Measurements from ENCODE around the gene POP4.

POP4 gene

DNA sequence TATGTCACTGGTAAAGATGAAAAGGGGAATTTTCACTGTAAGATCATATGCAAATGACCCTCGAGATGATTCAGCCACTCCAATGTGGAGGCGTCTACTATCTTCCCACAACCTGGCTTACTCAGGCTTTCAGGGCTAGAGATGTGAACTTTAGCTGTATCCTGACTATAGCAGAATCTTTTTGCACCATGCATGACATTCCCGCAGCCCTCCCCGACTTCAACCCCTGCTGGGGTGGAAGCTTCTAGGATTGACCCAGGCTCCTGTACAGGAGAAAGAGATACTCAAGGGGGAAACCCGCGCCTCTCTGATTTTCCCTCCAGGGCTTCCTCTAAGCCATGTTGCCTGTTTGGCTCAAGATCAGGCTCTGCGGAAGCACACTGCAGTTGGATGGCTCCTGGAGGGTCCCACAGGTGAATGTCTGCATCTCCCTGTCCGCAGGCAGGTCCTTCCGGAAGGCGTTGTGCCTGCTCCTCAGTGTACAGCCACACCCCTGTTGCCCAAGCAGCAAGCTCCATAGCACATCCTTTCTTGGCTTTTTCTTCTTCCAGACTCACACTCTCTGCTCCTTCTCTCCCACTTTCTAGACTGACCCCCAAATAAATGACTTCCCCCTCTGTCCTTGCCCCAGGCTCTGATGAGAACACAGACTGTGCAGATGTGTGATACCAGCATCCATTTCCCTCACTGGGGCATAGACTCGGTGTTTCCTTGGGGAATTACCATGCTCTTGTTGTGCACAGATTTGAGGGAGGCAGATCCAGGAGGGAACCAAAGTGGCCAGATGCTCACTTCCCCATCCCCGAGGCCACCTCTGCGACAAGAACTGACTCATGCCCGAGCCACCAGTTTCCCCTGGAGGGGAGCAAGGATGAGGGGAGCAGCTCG is 29.1 kb upstream of the POP4 start:
- no peak for DNase-seq (ENCODE audit: low read depth)

DNA sequence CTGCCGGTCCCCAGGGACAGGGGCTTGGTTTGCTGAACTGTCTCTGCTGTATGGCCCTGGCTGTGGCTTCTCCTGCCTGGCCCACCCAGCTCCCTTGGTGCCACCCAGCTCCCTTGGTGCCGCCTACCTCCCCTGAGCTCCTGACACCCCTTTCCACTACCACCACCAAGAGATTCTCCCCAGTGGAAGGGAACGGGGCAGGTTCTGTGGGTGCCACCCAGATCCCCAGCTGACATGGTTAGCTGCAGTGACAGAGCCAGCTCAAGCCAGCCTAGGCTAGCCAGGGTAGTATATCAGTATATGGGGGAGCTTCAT is 28.5 kb upstream of the POP4 start:
- DNase-seq (ENCODE audit: low read depth), result no peak

DNA sequence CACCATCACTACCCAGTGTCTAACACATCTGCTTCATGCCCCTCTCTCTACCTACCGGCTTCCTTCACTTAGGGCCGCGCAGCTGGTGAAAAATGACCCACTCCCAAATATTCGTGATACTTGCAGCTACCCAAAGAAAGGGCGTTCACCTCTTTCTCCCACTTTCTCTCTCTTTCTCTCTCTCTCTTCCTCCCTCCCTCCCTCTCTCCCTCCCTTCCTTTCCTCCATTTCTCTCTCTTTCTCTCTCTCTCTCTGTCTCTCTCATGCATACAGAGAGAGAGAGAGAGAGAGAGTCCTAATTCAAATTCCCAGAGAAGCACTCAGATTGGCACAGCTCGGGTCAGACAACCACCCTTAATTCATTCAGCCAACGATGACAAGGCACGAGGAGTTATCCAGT is 27.7 kb upstream of the POP4 start:
- no peak for DNase-seq (ENCODE audit: low read depth)

DNA sequence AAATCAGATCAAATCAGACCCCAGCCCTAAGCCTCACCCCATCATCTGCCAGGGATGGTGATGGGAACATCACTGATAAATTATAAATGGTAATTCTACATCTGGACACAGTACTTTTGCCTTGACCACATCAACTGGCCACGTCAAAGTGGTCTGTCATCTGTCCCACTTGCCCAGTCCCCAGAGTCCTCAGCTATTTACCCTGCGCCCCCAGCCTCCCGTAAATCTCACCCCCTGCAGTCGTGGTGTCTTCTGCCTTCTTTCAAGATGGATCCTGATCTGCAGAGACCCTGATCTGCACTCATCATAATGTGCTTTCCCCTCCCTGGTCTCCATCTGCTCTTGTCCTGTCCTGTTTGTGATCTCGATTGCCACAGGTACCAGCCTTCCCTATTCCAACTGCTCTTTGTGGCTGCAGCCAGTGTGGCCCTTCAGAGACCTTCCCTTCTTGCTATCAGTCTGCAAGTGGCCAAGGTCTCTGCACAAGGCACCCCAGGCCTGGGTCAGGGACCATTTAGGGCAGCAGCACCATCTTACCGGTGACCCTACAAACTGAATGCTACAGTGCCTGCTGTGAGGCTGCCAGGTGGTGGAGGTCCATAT is 26.7 kb upstream of the POP4 start:
- no peak for DNase-seq (ENCODE audit: low read depth)

DNA sequence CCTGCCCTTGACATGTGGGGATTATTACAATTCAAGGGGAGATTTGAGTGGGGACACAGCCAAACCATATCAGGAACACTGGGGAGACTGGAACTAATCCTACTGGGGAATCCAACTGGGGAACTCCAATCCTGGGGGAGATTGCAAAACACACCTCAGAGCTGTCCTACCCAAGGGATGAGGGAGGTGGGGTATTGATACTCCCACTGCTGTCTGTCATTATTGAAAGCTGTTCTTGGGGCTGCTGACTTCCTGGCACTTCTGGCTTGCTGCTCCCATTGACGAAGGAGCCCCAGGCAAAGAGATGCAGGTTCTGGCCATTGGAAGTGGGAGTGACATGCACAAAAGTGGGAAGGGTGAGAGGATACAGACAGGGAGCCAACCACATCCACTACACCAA is 24.7 kb upstream of the POP4 start:
- DNase-seq (ENCODE audit: low read depth), result no peak

DNA sequence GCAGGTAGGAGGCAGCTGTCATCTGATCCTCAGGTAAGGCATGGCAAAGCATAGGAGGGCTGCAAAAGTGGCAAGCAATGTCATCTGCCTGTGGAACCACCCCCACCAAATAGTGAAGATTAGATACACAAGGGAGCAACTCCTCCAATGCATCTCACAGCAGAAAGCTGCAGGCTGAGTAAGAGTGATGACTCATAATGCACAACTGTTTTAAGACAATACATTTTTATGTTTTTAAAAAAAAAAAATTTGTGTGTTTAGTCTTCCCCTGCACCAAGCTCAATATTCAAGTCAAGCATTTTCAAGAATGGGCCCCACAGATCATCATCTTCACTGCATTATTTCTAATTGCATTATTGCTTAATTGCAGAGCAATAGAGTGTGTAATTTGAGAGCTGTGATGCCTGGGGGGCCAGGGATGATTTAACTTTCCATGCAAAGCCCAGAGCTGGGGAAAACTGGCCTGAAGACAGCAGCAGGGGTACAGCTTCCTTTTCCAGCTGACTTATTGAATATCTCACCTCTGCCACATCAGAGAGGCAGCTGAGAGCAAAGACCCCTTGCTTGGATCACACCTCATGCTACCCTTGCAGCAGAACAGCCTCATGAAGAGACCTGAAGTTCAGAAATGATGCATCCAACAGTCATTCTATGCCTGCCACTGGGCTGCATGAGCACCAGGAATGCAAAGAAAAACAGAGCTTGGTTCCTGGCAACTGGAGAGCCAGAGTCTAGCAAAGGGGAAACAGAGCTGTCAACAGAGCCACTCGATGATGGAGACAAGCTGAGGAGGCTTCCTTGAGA is 22.7 kb upstream of the POP4 start:
- DNase-seq (ENCODE audit: low read depth), result peak; percentile 30

DNA sequence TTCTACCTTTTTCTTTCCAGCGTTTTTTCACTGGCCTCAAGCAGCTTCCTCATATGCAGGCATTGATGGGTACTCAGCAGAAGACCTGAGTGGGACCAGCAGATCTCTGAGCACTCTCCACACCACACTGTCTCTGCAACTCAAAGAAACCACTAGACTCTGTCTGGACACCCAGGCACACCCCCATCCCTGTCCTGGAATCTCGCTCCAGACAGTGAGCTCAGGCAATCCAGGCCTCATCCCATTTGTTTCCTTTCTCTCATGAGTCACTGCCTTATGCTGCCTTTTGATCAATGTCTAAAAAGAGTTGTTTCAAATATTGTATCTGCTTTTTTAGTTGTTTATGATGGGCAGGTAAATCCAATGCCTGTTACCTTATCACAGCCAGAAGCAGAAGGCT is 19.7 kb upstream of the POP4 start:
- no peak for DNase-seq (ENCODE audit: low read depth)

DNA sequence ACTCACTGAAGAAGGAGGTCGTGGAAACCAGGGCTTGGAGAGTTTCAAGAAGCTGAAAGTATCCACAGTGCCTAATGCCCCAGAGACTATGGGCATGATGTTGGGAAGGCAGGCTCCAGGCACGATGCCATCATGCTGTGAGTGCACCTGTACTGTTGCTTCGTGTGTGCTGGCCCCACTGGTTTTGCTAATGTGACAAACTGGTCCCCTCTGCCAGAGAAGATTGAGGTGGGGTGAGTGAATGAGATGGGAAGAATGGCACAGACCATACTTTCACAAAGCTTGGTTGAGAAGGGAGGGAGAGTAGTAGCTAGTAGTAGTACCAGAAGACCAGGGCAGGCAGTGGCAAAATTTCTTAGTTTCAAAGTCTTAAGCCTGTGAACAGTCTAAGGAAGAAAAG is 19.0 kb upstream of the POP4 start:
- no peak for DNase-seq (ENCODE audit: low read depth)

DNA sequence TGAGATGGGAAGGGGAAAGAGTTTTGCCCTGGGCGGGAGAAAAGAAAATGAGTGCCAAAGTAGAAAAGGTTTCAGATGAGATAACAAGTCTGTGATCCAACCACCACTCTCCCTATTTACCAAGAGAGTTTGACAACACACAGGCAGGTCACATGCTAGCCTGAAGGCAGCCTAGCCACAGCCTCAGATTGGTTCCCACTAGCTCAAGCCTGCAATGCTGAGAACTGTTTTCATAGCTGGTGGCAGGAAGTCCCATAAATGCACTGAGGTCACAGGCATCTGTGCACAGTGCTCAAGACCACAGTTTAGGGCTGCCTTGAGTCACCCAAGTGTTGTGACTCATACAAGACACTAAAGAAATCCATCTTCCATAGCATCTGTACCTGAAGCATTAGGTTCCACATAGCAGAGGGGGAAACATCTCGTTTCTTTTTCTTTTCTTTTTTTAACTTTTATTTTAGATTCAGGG is 18.5 kb upstream of the POP4 start:
- DNase-seq (ENCODE audit: low read depth), result peak; percentile 2

DNA sequence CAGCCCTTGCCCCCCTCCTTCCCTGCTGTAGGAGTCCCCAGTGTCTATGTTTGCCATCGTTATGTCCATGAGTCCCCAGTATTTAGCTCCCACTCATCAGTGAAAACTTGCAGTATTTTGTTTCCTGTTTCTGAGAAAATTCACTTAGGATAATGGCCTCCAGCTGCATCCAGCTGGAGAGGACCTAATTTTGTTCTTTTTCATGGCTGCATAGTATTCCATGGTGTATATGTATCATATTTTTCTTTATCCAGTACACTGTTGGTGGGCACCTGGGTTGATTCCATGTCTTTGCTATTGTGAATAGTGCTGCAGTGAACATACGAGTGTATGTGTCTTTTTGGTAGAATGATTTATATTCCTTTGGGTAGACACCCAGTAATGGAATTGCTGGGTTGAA is 18.0 kb upstream of the POP4 start:
- no peak for DNase-seq (ENCODE audit: low read depth)

DNA sequence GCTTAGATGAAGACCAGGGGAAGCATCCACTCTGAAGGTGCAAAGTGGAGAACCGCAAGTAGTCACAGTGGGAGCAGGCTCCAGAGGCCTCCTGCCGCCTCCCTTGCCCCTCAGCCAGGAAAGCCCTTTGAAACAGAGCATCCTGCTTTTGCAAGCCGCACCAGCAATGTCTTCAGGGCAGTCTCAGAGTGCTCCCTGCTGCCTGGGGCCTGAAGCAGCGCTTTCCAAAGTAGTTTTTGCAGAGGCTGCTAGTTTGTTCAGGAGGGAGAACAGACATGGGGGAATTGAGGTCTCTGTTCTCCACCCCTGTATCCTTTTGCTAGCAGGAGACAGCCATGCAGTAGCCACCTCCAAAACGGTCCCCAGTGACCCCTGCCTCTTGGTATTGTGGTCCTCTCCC is 15.8 kb upstream of the POP4 start:
- DNase-seq (ENCODE audit: low read depth), result no peak

DNA sequence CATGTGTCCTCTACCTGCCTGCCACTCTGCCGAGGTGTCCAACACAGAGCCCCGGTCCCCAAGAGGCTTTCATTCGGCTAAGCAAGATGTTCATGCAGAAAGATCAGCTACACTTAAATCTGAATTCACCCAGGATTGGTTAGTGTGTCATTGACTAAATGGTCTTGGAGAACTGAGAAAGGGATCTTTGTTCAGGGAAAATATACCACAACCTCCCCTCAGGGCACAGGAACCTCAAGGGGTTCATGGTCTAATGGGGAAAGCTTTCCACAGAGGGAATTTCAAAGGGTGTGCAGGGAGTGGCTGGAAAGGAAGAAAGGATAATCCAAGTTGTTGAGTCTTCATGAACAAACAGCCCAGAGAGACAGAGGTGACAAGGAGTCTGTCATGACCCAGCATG is 14.4 kb upstream of the POP4 start:
- DNase-seq (ENCODE audit: low read depth), result no peak

DNA sequence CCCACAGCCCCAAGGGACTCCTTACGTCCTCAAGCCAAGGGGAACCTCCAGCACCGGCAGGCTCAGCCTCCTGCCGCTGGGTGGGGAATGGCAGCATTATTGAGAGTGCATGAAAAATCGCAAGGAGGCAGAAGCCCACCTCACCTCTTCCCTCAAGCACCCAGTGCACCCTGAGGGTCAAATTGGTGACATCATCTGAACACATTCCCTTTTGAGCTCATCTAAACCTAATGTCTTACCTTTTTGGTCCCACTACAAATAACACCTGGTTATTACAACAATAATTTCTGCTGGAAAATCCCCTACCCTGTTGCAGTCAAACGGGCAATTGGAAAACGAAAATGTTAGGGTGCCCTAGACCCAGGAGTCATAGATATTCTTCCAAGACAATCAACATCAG is 12.2 kb upstream of the POP4 start:
- no peak for DNase-seq (ENCODE audit: low read depth)

DNA sequence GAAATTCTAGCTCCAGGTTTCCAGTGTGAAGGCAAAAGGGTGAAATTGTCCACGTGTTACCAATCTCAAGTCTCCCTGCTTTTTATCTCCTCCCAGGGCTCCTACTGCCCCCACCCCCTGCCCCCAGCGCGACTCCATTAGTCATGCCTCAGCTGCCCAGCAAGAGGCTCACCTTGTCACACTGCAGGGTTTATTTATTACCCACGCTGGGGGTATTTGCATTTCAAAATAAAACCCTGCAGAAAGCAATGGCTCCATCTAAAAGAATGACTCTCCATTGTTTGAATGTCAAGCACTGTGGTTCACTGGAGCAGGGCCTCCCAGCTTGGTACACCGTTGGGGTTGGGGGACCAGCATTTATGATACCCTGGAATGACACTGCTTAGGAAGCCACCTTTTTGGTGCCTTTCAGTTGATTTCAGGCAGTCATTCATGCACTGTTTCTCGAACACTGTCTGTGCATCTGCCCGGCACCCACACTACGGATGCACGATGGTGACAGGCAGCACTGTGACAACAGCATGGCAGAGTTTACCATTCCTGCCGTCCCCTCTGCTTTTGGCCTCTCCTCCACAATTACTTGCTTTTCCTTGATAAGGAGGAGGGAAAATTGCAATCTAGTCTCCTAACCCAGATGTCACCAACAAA is 9.9 kb upstream of the POP4 start:
- DNase-seq (ENCODE audit: low read depth), result no peak

DNA sequence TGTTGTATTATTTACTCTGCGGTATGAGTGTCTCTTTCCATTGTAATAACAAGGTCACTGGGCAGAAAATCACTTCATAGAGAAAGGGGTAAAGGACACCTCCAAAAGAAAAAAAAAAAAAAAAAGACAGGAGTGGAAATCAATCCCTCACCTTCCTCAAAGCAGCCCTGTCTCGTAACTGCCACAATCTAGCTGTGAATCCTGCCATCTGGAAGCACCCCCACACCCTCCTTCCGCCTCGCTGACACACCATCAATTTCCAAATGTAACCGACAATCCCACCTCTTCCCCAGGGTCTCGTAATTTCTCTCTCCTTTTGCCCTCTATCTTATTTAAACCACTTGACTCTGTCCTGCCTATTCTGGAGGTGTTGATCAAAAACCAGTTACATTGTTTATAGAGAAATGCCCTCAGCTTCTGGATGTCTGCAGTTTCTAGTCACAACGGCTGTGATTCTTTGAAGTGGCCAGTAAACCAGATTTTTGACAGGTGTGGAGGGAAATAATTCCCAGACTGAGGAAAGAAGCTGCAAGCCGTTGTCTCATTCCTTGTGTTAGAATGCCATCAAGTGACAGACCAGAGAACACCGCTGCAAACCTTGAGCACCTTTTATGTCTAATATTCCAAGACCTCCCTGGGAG is 9.1 kb upstream of the POP4 start:
- peak; percentile 20 for DNase-seq (ENCODE audit: low read depth)

DNA sequence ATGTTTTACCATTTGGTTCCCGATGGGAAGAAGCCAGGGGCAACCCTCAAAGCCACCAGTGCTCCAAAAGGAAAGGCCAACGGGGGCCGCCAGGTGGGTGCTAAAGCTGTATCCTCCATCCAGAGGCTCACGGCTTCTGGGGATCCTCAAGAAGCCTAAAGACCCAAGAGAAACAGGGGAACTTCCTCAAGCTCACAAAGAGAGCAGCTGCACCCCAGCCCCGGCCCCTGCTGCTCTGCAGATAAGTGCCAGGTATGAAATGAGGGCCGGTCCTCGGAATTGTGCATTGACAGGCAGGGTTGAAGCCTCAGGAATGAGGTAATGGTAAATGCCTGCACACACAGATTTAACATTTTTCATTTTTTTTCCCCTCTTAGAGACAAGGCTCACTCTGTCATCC is 8.0 kb upstream of the POP4 start:
- no peak for DNase-seq (ENCODE audit: low read depth)

DNA sequence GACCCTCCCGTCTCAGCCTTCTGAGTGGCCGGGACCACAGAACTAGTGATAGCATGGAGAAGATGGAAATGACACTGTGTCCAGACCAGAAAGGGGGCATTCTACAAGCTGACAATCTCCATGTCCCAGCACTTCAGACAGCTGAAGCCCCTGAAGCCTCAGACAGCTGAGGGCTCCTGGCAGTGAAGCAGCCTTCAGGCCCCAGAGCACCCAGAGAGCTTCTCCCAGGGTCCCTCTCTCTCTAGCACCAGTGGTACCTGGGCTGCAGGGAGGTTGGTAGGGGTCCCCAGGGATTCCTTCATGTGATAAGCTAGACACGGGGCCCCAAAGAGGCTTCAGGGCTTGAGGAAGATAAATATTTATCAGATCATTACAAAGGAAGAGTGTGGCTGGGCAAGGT is 7.6 kb upstream of the POP4 start:
- no peak for DNase-seq (ENCODE audit: low read depth)

DNA sequence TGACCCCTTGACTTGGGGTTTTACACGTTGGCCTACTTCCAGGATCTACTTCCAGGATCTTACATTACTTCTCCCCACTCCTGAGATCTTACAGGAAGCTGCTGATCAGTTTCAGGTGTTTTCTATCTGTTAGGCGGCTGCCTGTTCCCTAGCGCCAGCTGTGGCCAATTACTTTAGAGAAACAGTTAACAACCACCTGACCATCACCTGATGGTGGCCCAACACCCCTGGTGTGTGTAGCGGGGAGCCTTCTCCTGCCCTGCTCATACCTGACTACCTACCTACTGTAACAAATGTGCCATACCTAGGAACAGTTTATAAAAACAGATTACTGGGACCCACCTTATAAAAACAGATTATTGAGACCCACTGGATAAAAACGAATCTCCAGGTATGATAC is 2.8 kb upstream of the POP4 start:
- DNase-seq (ENCODE audit: low read depth), result no peak

DNA sequence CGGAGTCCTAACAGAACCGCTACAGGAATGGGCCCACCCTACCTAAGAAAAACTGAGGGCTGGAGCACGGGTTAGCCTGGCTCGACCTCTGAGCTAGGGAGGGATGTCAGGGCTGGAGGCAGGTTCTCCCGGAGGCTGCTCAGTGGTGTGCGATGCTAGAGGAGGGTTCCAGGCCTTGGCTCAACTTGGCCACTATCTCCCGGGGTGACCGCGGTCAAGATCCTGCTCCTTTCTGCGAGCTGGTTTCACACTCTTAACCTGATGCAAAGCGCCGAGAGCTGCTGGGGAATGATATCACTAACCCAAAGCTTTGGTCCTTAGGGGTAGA is 301 bp downstream of the POP4 start:
- no peak for DNase-seq (ENCODE audit: low read depth)

DNA sequence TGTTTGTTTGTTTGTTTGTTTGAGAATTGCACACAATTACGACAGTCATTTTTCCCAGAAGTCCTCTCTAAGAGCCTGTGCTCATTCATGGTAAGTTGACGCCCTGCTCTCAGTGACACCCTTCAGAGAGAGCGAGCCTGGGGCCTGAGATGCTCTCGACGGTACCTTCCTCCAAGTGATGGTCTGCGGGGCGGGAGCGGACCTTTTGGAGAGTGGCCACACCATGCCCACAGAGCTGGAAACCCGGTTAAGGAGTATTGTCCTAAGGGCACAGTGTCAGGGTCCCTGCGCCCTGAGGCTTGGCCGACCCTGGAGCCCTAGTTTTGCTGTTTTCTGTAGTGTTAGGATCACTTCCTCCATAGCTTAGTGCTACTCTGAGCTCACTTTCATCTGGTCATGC is 3.6 kb downstream of the POP4 start:
- DNase-seq (ENCODE audit: low read depth), result no peak

DNA sequence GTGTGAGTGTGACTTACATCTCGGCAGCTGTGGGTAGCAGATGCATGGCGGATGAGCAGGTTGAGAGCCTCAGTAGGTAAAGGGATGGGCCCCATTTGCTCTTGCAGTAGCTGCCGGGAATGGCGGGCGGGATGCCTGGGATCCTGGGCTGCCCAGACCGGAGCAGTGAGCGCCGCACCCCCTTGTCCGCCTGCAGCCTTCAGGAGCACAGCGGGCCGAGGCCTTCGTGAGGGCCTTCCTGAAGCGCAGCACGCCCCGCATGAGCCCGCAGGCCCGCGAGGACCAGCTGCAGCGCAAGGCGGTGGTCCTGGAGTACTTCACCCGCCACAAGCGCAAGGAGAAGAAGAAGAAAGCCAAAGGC is 4.1 kb downstream of the POP4 start:
- no peak for DNase-seq (ENCODE audit: low read depth)

DNA sequence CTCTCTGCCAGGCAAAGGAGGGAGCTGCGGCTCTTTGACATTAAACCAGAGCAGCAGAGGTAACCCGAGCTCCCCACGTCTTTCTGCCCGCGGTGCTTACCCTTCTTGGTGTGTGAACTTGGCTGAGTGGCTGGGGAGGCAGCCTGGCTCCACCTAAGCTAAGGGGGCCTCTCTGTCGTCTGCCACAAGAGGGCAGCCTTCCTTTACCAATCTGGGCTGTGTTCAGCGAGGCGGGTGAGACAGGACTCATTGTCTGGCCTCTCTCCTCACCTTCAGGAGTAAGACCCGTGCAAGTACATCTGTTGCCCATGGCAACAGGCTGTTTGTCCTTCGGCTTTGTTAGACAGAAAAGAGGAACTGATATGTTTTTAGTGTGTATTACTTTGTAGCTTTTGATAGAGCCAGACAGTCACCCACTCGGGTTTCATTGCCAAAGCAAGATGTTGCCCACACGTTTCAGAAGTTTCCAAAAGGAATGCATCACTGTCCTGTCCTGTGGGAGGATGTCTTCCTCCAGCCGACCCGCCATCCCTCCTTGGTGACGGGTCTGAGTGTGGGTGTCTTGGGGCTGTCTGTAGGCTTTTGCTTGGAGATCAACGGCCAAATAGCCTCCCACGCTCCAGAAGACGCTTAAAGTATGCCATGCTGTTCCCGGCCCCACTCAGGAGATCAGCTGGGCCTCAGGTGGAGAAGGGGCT is 4.6 kb downstream of the POP4 start:
- peak; percentile 82 for DNase-seq (ENCODE audit: low read depth)

Data from iris pigment epithelial cell (primary cell).